Fibroblast of the aortic adventitia (primary cell): ENCODE results near the gene CFAP157. TPM values are rescaled to one million over a fixed set of nuclear protein-coding genes. Genes with fewer than 3 reads are reported as not detected.

Source experiments
- DNase-seq: peaks from one replicate; pipeline ENCODE4 v3.0.0-alpha.2; 2010; ENCODE audit warnings: low read depth
- H3K4me3 ChIP-seq: 2 replicates; pipeline ENCODE4 v1.5.1; 2011; ENCODE audit warnings: low read depth, mild to moderate bottlenecking, control low read depth, low read length, moderate library complexity
- CTCF ChIP-seq: IDR thresholded peaks from 2 replicates; pipeline ENCODE4 v1.5.1; 2011; ENCODE audit warnings: mild to moderate bottlenecking, low read length, control low read depth, inconsistent platforms; ENCODE audit not compliant: insufficient read depth
- total RNA-seq: library from RNA; depleted of rRNA; stranded (reverse); fragments of >200 nt; gene quantifications from 2 replicates; pipeline ENCODE4 v1.2.3, GENCODE V29; 2012; ENCODE audit warnings: low replicate concordance

Gene CFAP157
- total RNA-seq, 1 donor: 0.09 TPM

- DNase-seq: no peak
- H3K4me3 ChIP-seq: peak overlapping the region; percentile 88
- no peak for TF ChIP-seq CTCF
Observed at GRCh38 chr9:127714020-127714750, 7.4 kb downstream of the CFAP157 start.

GRCh38 chr9:127714951-127715469 is 8.2 kb downstream of the CFAP157 start:
- no peak for DNase-seq
- TF ChIP-seq CTCF: no peak
- peak overlapping the region; percentile 88 for H3K4me3 ChIP-seq

GRCh38 chr9:127715470-127716337 is 8.9 kb downstream of the CFAP157 start, which contains the start of the genes PTRH1 and TTC16:
TSS of gene PTRH1 (minus strand) at chr9:127715663. CDS start at chr9:127715639, 24 bp downstream.
TSS of gene TTC16 (plus strand) at chr9:127716079. CDS start at chr9:127716146, 67 bp downstream.
- peak within 1 kb of the TSS; percentile 88 for H3K4me3 ChIP-seq
- peak; percentile 94 for DNase-seq
- no peak for TF ChIP-seq CTCF

- no peak for TF ChIP-seq CTCF
- peak overlapping the region; percentile 88 for H3K4me3 ChIP-seq
- no peak for DNase-seq
Observed at GRCh38 chr9:127716412-127716811, 9.6 kb downstream of the CFAP157 start.

GRCh38 chr9:127717766-127718165 is 11.0 kb downstream of the CFAP157 start:
- TF ChIP-seq CTCF: no peak
- DNase-seq: no peak
- H3K4me3 ChIP-seq: no peak overlapping the region

GRCh38 chr9:127720031-127720864 is 13.5 kb downstream of the CFAP157 start:
- no peak for DNase-seq
- no peak for TF ChIP-seq CTCF
- H3K4me3 ChIP-seq: no peak overlapping the region
